AG20443 (cell line): ENCODE data around the gene SRRM3.
A peak's percentile ranks its signal among the peaks of the same experiment; 100 is the strongest.
"Not testable (repeated sequence)": the region's sequence is repeated elsewhere in the genome, so short reads cannot be mapped to it uniquely, and the experiment has no call there.

Experiments
- DNase-seq: peaks from one replicate; pipeline ENCODE4 v3.0.0; 2012; ENCODE audit warnings: low spot score, mixed read lengths

Gene SRRM3

DNA sequence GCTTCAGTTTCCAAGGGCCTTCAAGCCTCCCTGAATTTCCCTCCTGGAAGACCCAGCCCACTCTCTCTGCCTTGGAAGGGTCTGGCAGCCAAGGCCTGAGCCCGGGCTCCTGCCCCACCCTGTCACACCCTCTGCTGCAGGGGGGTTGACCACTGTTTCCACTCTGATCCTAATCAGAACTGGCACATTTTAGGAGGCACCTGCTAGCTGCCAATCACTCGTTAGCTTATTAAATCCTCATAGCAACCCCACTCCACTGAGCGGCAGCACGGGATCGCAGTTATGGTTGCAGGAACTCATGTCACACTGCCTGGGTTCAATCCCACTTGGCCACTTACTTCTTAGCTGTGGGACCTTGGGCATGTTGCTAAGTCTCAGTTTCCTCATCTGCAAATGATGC lies 113.7 kb downstream of the SRRM3 start:
- DNase-seq = no peak

DNA sequence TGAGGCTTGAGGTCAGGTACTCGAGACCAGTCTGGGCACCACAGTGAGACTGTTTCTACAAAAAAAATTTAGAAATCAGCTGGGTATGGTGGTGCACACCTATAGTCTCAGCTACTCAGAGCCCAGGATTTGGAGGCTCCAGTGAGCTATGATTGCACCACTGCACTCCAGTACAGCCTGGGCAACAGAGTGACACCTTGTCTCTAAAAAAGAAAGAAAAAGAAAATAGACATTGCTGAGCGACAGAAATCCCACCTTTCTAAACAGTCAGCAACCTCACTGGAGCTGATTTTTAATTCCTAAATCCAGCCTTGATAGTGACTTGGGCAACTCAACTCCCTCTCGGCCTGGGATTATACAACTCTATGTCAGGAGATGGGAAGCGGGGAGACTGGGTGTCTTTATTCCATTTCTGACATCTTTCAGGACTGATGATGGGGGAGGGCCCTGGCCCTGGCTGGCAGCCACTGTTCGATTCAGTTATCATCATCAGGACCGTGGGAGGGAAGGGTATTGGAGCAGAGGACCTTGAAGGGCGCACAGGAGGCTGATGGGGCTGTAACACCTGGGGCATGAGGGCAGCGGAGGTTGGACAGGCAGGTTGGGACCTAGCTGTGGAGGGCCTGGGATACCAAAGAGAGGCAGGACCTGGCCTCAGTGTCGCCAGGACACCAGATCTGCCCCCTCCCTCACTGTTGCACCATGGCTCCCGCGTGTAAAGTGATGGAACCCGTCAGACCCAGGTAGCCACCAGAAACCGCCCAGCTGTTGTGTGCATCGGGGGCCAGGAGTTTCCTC lies 115.5 kb downstream of the SRRM3 start:
- no peak for DNase-seq

- peak; percentile 98 for DNase-seq
These were observed 116.2 kb downstream of the SRRM3 start for GRCh38 chr7:76317782-76318487.

- peak; percentile 92 for DNase-seq
These were observed 117.0 kb downstream of the SRRM3 start for GRCh38 chr7:76318488-76319353.

GRCh38 chr7:76325092-76325491 lies 123.4 kb downstream of the SRRM3 start:
- no peak for DNase-seq

DNA sequence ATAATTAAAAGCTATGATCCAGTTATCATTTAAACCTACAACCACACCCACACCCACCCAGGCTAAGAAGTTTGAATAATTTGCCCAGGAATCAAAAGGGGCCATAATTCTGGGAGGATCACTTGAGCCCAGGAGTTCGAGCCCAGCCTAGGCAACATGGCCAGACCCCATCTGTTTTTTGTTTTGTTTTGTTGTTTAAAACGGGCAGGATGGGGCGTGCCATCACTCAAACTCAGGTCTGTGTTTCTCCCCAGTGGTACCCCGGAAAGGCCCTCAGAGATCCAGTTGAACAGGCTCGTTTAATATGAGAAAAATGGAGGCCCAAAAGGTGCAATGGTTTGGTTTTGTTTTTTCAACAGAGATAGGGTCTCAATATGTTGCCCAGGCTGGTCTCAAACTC lies 124.1 kb downstream of the SRRM3 start:
- no peak for DNase-seq

GRCh38 chr7:76326646-76327233 lies 125.0 kb downstream of the SRRM3 start:
- DNase-seq = no peak

DNA sequence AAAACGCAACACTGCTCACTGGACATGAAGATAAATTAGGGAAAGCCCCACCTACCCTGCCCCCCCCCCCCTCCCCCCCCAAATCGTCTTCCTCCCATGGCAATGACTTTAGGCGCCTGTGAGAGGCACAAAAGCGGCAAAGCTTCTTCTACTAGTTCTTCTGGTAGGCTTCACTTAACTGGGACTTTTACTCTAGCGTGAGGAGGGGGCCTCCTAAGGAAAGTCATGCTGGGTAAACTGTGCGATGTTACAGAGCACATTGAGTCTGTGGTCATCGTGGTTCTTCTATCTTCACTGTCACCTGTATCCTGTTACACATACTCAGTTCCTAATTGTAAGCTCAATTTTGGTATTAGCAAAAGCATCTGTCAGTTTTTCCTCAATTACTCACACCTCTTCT lies 125.9 kb downstream of the SRRM3 start:
- DNase-seq = no peak

DNA sequence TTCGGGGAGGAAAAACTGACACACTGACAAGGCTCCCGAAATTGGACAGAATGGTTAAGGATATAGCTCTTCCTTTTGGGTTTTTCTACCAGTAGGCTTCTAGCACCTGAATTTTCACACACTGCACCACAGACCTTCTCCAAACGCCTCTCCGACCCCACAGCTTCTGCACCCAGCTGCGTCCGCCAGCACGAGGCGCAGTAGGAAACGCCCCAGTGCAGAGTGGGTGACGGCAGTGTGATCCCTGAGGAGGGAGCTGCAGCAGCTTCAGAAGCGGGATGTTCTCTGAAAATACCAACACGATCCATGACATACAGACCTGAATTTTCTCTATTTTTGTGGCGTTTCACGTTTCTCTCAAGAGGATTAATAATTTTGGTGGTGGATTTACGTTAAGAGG lies 126.7 kb downstream of the SRRM3 start:
- no peak for DNase-seq

DNA sequence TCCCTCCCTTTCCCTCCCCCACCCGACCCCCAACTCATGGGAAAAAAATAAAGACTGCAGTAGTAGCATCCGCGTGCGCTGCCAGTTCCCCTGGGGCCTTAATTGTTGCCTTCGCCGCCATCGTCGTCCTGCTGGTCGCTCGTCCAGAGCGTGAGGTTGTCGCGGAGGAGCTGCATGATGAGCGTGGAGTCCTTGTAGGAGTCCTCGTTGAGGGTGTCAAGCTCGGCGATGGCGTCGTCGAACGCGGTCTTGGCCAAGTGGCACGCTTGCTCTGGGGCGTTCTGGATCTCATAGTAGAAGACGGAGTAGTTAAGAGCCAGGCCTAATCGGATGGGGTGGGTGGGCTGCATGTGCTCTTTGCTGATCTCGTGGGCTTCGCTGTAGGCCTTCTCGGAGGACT lies 127.8 kb downstream of the SRRM3 start:
- DNase-seq = no peak

- no peak for DNase-seq
These were observed 128.6 kb downstream of the SRRM3 start for GRCh38 chr7:76330261-76330660.

- DNase-seq = no peak
These were observed 129.0 kb downstream of the SRRM3 start for GRCh38 chr7:76330673-76331072.

- DNase-seq = no peak
These were observed 130.4 kb downstream of the SRRM3 start for GRCh38 chr7:76332078-76332477.

GRCh38 chr7:76333511-76334101 lies 131.9 kb downstream of the SRRM3 start:
- DNase-seq = no peak

DNA sequence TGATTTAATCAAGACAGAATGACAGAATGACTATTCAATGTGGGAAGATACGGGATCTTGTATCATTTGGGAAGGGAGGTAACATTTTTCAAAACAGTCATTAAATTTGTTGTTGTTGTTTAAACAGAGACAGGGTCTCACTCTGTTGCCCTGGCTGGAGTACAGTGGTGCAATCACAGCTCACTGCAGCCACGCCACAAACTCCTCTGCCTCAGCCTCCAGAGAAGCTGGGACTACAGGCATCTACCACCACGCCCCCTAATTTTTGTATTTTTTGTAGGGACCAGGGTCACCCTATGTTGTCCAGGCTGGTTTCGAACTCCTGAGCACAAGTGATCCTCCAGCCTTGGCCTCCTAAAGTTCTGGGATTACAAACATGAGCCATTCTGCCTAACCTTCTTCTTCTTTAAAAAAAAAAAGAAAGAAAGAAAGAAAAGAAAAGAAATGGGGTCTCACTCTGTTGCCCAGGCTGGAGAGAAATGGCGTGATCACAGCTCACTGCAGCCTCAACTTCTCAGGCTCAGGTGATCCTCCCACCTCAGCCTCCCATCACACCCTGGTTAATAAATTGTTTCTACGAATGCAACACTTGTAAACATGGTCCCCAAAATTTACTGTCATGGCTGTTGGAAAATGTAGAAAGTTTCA lies 132.7 kb downstream of the SRRM3 start:
- DNase-seq = no peak

- DNase-seq = not testable (repeated sequence)
These were observed 133.7 kb downstream of the SRRM3 start for GRCh38 chr7:76335417-76335816.

DNA sequence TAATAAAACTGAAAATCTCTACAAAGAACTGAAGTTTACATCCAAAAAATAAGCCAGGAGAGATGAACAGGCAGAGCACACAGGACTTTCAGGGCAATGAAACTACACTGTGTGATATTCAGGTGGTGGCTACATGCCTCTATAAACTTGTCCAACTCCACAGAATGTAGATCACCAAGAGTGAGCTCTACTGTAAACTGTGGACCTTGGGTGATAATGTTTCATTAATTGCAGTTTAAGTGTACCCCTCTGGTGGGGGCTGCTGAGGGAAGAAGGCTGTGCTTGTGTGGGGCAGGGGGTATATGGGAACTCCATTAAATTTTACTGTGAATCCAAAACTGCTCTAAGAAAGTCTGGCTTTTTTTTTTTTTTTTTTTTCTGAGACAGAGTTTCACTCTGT lies 134.4 kb downstream of the SRRM3 start:
- DNase-seq = no peak
